Glutamatergic neuron (in vitro differentiated cells): ENCODE data around the gene TOR1B. TPM values are rescaled to one million over a fixed set of nuclear protein-coding genes. Genes with fewer than 3 reads are reported as not detected.
"Not testable (repeated sequence)": the region's sequence is repeated elsewhere in the genome, so short reads cannot be mapped to it uniquely, and the experiment has no call there.

Experiments used
- DNase-seq: peaks from one replicate; pipeline ENCODE4 v3.0.0; 2022
- H3K27ac Mint-ChIP-seq: one replicate; pipeline ENCODE4 v1.8.0; 2020; ENCODE audit warnings: mild to moderate bottlenecking, mixed read lengths, inconsistent platforms; ENCODE audit not compliant: unreplicated experiment
- H3K27me3 Mint-ChIP-seq: one replicate; pipeline ENCODE4 v1.8.0; 2020; ENCODE audit warnings: mild to moderate bottlenecking, moderate library complexity, mixed read lengths, inconsistent platforms; ENCODE audit not compliant: unreplicated experiment
- H3K36me3 Mint-ChIP-seq: one replicate; pipeline ENCODE4 v1.8.0; 2020; ENCODE audit warnings: mild to moderate bottlenecking, mixed read lengths, inconsistent platforms; ENCODE audit not compliant: unreplicated experiment
- H3K4me1 Mint-ChIP-seq: one replicate; pipeline ENCODE4 v1.8.0; 2020; ENCODE audit warnings: mild to moderate bottlenecking, low read depth, mixed read lengths, inconsistent platforms; ENCODE audit not compliant: unreplicated experiment
- H3K4me3 Mint-ChIP-seq: one replicate; pipeline ENCODE4 v1.8.0; 2020; ENCODE audit warnings: mild to moderate bottlenecking, mixed read lengths, inconsistent platforms; ENCODE audit not compliant: unreplicated experiment
- H3K9me3 Mint-ChIP-seq: one replicate; pipeline ENCODE4 v1.8.0; 2020; ENCODE audit warnings: mild to moderate bottlenecking, moderate library complexity, mixed read lengths, inconsistent platforms; ENCODE audit not compliant: unreplicated experiment
- total RNA-seq: library from RNA; stranded (reverse); fragmentation: NEBNext Ultra II Directional; extraction: Animal tissue kit (Norgen Biotek cat#: 25700); gene quantifications from one replicate; pipeline ENCODE4 v1.2.1, GENCODE V29; 2021; ENCODE audit not compliant: unreplicated experiment
- TF ChIP-seq, protein P1 (sequence below): fragments of 200-600 bp; sonication (generic); IDR thresholded peaks from one replicate; pipeline ENCODE4 v1.5.0; 2021; ENCODE audit not compliant: partially characterized antibody, unreplicated experiment

The TOR1B gene
- total RNA-seq, 1 donor from 2014 or later: 33.5 TPM

DNA sequence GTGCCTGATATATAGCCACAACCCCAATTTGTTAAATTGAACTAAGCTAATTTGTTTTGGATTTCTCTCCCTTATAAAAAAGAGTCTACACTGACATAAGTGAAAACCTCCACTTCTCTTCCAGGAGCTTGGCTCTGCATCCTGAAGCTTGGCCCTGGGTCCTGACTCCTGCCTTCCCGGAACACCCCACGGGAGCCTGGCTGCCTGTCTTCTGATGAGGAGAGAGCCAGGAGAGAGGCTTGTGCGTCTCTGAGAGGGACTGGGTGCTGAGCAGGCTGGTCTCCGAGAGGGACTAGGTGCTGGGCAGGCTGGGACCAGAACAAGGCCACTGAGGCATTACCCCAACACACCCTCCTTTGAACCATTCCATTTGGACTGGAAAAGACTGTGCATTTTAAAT, 43.7 kb upstream of the TOR1B start:
- TF ChIP-seq, protein P1, sequence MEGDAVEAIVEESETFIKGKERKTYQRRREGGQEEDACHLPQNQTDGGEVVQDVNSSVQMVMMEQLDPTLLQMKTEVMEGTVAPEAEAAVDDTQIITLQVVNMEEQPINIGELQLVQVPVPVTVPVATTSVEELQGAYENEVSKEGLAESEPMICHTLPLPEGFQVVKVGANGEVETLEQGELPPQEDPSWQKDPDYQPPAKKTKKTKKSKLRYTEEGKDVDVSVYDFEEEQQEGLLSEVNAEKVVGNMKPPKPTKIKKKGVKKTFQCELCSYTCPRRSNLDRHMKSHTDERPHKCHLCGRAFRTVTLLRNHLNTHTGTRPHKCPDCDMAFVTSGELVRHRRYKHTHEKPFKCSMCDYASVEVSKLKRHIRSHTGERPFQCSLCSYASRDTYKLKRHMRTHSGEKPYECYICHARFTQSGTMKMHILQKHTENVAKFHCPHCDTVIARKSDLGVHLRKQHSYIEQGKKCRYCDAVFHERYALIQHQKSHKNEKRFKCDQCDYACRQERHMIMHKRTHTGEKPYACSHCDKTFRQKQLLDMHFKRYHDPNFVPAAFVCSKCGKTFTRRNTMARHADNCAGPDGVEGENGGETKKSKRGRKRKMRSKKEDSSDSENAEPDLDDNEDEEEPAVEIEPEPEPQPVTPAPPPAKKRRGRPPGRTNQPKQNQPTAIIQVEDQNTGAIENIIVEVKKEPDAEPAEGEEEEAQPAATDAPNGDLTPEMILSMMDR: no peak
- H3K4me3 Mint-ChIP-seq: no peak overlapping the region
- no peaks in the 10 kb centered on the region for H3K36me3 Mint-ChIP-seq
- H3K27me3 Mint-ChIP-seq: no peaks in the 10 kb centered on the region
- H3K27ac Mint-ChIP-seq: no peak overlapping the region
- H3K9me3 Mint-ChIP-seq: peaks cover 1% of the 10 kb centered on the region
- peaks cover 8% of the 10 kb centered on the region for H3K4me1 Mint-ChIP-seq
- DNase-seq: no peak

DNA sequence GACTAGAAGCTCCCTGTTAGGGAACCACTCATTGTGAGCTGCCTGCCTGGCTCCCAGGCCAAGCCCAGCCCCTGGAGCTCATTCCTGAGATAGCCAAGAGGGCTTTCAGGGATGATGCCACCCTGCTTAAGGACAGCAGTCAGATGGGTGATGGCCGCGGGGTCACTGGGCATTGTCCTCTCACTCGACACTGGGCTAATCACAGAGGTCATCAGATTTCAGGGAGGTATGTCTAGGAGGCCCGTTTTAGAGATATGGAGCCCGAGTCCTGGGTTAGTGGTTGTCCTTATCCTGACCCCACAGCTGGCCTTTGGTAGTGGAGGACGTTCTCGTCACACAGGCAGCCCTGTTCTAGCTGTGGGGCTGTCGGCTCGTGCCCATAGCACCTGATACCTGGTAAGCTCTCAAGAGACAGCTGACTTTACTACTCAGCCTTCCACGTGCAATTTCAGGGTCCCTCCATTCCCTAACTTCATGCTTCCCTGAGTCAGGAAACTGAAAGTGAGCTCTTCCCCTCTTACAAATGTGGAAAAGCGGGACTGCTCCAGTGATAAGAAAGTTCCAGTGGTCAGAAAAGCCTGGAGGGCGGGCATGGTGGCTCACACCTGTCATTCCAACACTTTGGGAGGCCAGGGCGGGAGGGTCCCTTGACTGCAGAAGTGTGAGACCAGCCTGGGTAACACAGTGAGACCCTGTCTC, 43.0 kb upstream of the TOR1B start:
- DNase-seq: no peak
- Mint-ChIP-seq H3K27ac (no peak overlapping the region), H3K9me3 (peaks cover 1% of the 10 kb centered on the region), H3K4me1 (peaks cover 8% of the 10 kb centered on the region), H3K36me3 (no peaks in the 10 kb centered on the region), H3K27me3 (no peaks in the 10 kb centered on the region), H3K4me3 (no peak overlapping the region)
- TF ChIP-seq, protein P1: no peak

DNA sequence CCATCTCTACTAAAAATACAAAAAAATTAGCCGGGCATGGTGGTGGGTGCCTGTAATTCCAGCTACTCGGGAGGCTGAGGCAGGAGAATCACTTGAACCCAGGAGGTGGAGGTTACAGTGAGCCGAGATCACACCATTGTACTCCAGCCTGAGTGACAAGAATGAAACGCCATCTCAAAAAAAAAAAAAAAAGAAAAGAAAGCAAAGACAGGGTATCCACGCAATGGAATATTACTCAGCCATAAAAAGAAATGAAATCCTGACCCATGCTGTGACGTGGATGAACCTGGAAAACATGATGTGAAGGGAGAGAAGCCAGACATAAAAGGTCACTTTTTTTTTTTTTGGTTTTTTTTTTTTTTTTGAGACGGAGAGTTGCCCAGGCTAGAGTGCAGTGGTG, 42.2 kb upstream of the TOR1B start:
- H3K9me3 Mint-ChIP-seq, H3K27ac Mint-ChIP-seq, H3K27me3 Mint-ChIP-seq, H3K4me1 Mint-ChIP-seq, H3K36me3 Mint-ChIP-seq, H3K4me3 Mint-ChIP-seq, DNase-seq: not testable (repeated sequence)

GRCh38 chr9:129761293-129761900, 41.6 kb upstream of the TOR1B start:
- Mint-ChIP-seq H3K9me3 (peaks cover 1% of the 10 kb centered on the region), H3K27ac (no peak overlapping the region), H3K4me3 (no peak overlapping the region), H3K36me3 (no peaks in the 10 kb centered on the region), H3K27me3 (no peaks in the 10 kb centered on the region), H3K4me1 (peaks cover 8% of the 10 kb centered on the region)
- no peak for DNase-seq
- TF ChIP-seq, protein P1: no peak

DNA sequence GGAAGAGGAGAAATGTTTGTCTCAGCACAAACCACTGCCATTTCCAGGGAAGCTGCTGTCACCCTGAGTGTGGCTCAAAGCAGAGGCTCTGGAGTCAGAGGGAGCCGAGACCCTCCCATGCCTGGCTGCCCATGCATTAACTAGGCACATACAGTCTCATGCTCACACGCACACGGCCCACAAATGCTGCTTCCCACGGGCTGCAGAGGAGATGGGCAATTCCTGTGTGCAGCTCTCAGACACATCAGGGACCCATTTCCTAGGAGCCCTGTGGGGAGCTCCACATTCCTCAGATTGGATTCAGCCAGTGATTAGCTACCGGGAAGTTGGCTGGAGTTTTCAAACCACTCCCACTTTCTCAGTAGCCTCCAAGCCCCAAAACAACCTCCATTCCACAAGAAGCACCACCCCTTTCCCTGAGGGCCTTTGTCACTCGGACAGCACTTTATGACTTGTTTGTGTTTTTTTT, 41.0 kb upstream of the TOR1B start:
- Mint-ChIP-seq H3K27me3 (no peaks in the 10 kb centered on the region), H3K4me3 (no peak overlapping the region), H3K9me3 (peaks cover 1% of the 10 kb centered on the region), H3K36me3 (no peaks in the 10 kb centered on the region), H3K27ac (no peak overlapping the region), H3K4me1 (peaks cover 8% of the 10 kb centered on the region)
- no peak for DNase-seq
- TF ChIP-seq, protein P1: no peak

- not testable (repeated sequence) for H3K27me3 Mint-ChIP-seq, H3K4me1 Mint-ChIP-seq, H3K9me3 Mint-ChIP-seq, H3K36me3 Mint-ChIP-seq, H3K4me3 Mint-ChIP-seq, H3K27ac Mint-ChIP-seq, DNase-seq
Observed at GRCh38 chr9:129762370-129762984, 40.5 kb upstream of the TOR1B start.
